ENCODE measurements around the gene MAGI2. TPM values are rescaled to one million over a fixed set of nuclear protein-coding genes. Genes with fewer than 3 reads are reported as not detected.

MAGI2 gene
- total and polyA plus RNA-seq, 2 experiments from 2014 or later, result 10.4 to 26.4 TPM

- no peak for TF ChIP-seq ZNF462 (CRISPR knock-in tag; IDR thresholded peaks at IDR 0.05)
Observed at GRCh38 chr7:78151229-78151628, 1302.2 kb downstream of the MAGI2 start (continued).

- Histone ChIP-seq H3K79me2 (replicated peaks; ENCODE audit: insufficient read depth) (no peaks in the 10 kb centered on the region), H3K4me3 (no peak overlapping the region), H3K36me3 (ENCODE audit: insufficient read depth) (no peaks in the 10 kb centered on the region), H4K20me1 (replicated peaks; ENCODE audit: insufficient read depth) (no peaks in the 10 kb centered on the region), H3K27me3 (ENCODE audit: insufficient read depth) (no peaks in the 10 kb centered on the region), H3K9me2 (ENCODE audit: insufficient read depth) (peaks cover 12% of the 10 kb centered on the region; the same call in 1 of the 2 replicates), H3K27ac (ENCODE audit: low read depth) (no peak overlapping the region), H3K4me1 (ENCODE audit: insufficient read depth) (peaks cover 4% of the 10 kb centered on the region), H3F3A (replicated peaks; ENCODE audit: low read depth) (no peaks in the 10 kb centered on the region), H2AFZ (no peak overlapping the region), H3K4me2 (no peak overlapping the region)
- Mint-ChIP-seq H3K4me1 (peaks cover 9% of the 10 kb centered on the region), H3K9me3 (no peaks in the 10 kb centered on the region; the same call in 2 of the 3 replicates), H3K4me3 (no peak overlapping the region), H3K36me3 (ENCODE audit: low read depth) (no peaks in the 10 kb centered on the region; the same call in 2 of the 3 replicates), H3K27ac (no peak overlapping the region), H3K27me3 (ENCODE audit: insufficient read depth, low read depth, poor library complexity) (peaks cover 6% of the 10 kb centered on the region)
- TF ChIP-seq STAT1 (IDR thresholded peaks at IDR 0.05; ENCODE audit: unreplicated experiment), result no peak
- no peak for TF ChIP-seq CREB1 (CRISPR knock-in tag; IDR thresholded peaks at IDR 0.05; ENCODE audit: low read depth)
- no peak for TF ChIP-seq JUNB (IDR thresholded peaks at IDR 0.05; ENCODE audit: unreplicated experiment)
- no peak for TF ChIP-seq ETS1 (IDR thresholded peaks at IDR 0.05)
- TF ChIP-seq EZH2 (IDR thresholded peaks at IDR 0.05; ENCODE audit: low read depth, unreplicated experiment), result no peak
- TF ChIP-seq ZNF331 (CRISPR knock-in tag; IDR thresholded peaks at IDR 0.05; ENCODE audit: low read depth), result no peak
- no peak for TF ChIP-seq NANOG (IDR thresholded peaks at IDR 0.05; ENCODE audit: borderline replicate concordance)
- TF ChIP-seq EZH2phosphoT487 (IDR thresholded peaks at IDR 0.05; ENCODE audit: unreplicated experiment), result no peak
- no peak for DNase-seq (ENCODE audit: low spot score)
- ATAC-seq, result no peak
Observed at GRCh38 chr7:78149787-78150186, 1303.7 kb downstream of the MAGI2 start.
